Stimulated activated memory B cell treated with anti-CD40 and anti-IgM and Interleukin-4, amounts not matched to agents 10 μg/mL and 1 μg/mL and 100 μg/mL, for 72 hours (primary cell): ENCODE results near the gene TNRC6C.
"Not testable (repeated sequence)": the region's sequence is repeated elsewhere in the genome, so short reads cannot be mapped to it uniquely, and the experiment has no call there.

ENCODE experiments used
- ATAC-seq: fragments of 150-1000 bp; cut with Tn5 transposase; 2 replicates; pipeline ENCODE4 v1.10.0; 2021
- H3K27ac Mint-ChIP-seq: one replicate; pipeline ENCODE4 v1.8.0; 2022; ENCODE audit warnings: mild to moderate bottlenecking, mixed read lengths
- H3K27me3 Mint-ChIP-seq: one replicate; pipeline ENCODE4 v1.8.0; 2022; ENCODE audit warnings: mixed read lengths
- H3K36me3 Mint-ChIP-seq: one replicate; pipeline ENCODE4 v1.8.0; 2022; ENCODE audit warnings: mixed read lengths
- H3K4me1 Mint-ChIP-seq: one replicate; pipeline ENCODE4 v1.8.0; 2022; ENCODE audit warnings: mixed read lengths
- H3K4me3 Mint-ChIP-seq: one replicate; pipeline ENCODE4 v1.8.0; 2022; ENCODE audit warnings: mild to moderate bottlenecking, moderate library complexity, mixed read lengths
- H3K9me3 Mint-ChIP-seq: one replicate; pipeline ENCODE4 v1.8.0; 2022; ENCODE audit warnings: mixed read lengths

Gene TNRC6C

DNA sequence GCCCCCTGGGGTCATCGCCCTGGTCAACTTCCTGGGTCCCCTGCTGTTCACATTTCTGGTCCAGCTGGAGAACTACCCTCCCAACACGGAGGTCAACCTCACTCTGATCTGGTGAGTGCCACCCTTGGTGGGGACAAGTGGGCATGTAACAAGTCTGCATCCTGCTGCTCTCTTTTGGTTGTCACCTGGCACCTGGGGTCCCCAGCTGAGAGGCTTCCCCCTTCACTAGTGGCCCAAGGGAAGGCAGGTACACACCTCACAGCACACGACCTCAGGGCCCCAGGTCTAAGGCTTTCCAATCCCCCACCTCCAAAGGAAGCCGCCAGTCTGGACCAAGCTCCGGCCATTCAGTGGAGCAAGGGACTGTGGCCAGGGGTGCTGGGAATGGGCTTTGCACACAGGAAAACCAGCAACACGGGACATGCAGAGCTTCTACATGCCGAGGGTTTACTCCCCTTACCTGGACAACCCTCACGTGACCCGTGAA, 176.4 kb downstream of the TNRC6C start:
- Mint-ChIP-seq H3K4me1 (peaks cover 82% of the 10 kb centered on the region), H3K36me3 (peaks cover 81% of the 10 kb centered on the region), H3K4me3 (peak overlapping the region; percentile 39), H3K27ac (peak overlapping the region; percentile 82), H3K9me3 (no peaks in the 10 kb centered on the region), H3K27me3 (no peaks in the 10 kb centered on the region)
- no peak for ATAC-seq

- H3K27me3 Mint-ChIP-seq = no peaks in the 10 kb centered on the region
- H3K27ac Mint-ChIP-seq = peak overlapping the region; percentile 82
- H3K9me3 Mint-ChIP-seq = no peaks in the 10 kb centered on the region
- peaks cover 80% of the 10 kb centered on the region for H3K4me1 Mint-ChIP-seq
- H3K4me3 Mint-ChIP-seq = peak overlapping the region; percentile 13
- H3K36me3 Mint-ChIP-seq = peaks cover 81% of the 10 kb centered on the region
- no peak for ATAC-seq
These were observed 177.5 kb downstream of the TNRC6C start for GRCh38 chr17:78135858-78136500.

DNA sequence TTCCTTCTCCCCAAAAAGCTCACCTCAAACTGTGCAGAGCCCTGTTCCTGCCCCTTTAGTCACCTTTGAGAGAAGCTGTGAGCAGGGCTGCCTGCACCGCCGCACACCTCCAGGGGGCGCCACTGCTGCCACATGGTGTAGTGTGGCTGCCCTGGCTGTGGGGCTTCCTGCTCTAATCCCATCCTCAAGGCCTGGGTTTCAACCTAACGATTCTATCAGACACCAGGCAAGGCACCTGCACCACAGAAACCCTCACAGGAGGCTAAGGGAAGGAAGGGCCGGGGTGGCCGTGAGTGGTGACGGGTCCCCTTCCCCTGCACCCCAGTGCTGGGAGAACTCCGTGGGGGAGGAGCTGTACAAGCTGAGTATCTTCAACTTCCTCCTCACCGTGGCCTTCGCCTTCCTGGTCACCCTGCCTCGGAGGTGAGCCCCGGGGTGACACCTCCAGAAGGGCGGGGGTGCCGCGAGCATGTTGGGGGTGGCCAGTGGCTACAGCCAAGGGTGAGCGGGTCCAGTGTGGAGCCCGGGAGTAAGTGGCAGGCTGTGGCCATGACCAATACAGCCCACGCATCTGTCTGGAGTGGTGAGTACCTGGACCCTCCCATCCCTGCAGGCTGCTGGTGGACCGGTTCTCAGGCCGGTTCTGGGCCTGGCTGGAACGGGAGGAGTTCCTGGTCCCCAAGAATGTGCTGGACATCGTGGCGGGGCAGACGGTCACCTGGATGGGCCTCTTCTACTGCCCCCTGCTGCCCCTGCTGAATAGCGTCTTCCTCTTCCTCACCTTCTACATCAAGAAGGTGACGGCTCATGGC, 179.1 kb downstream of the TNRC6C start:
- H3K36me3 Mint-ChIP-seq = peaks cover 80% of the 10 kb centered on the region
- peak overlapping the region; percentile 84 for H3K4me3 Mint-ChIP-seq
- peak overlapping the region; percentile 99 for H3K27ac Mint-ChIP-seq
- no peaks in the 10 kb centered on the region for H3K9me3 Mint-ChIP-seq
- no peaks in the 10 kb centered on the region for H3K27me3 Mint-ChIP-seq
- H3K4me1 Mint-ChIP-seq = peaks cover 93% of the 10 kb centered on the region
- ATAC-seq = peak; percentile 44

- ATAC-seq = no peak
- peaks cover 93% of the 10 kb centered on the region for H3K4me1 Mint-ChIP-seq
- H3K27me3 Mint-ChIP-seq = no peaks in the 10 kb centered on the region
- H3K27ac Mint-ChIP-seq = peak overlapping the region; percentile 99
- H3K4me3 Mint-ChIP-seq = peak overlapping the region; percentile 84
- H3K9me3 Mint-ChIP-seq = no peaks in the 10 kb centered on the region
- H3K36me3 Mint-ChIP-seq = peaks cover 80% of the 10 kb centered on the region
These were observed 179.9 kb downstream of the TNRC6C start for GRCh38 chr17:78138204-78139060.

DNA sequence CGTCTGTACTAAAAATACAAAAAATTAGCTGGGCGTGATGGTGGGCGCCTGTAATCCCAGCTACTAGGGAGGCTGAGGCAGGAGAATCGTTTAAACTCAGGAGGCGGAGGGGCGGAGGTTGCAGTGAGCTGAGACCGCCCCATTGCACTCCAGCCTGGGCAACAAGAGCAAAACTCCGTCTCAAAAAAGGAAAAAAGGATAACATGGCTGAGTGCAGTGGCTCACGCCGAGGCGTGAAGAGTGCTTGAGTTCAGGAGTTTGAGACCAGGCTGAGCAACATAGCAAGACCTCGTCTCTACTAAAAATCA, 181.3 kb downstream of the TNRC6C start:
- not testable (repeated sequence) for H3K9me3 Mint-ChIP-seq, H3K27me3 Mint-ChIP-seq, ATAC-seq
- Mint-ChIP-seq H3K27ac (peak overlapping the region; percentile 99), H3K36me3 (peaks cover 66% of the 10 kb centered on the region), H3K4me3 (peak overlapping the region; percentile 16), H3K4me1 (peaks cover 93% of the 10 kb centered on the region)

DNA sequence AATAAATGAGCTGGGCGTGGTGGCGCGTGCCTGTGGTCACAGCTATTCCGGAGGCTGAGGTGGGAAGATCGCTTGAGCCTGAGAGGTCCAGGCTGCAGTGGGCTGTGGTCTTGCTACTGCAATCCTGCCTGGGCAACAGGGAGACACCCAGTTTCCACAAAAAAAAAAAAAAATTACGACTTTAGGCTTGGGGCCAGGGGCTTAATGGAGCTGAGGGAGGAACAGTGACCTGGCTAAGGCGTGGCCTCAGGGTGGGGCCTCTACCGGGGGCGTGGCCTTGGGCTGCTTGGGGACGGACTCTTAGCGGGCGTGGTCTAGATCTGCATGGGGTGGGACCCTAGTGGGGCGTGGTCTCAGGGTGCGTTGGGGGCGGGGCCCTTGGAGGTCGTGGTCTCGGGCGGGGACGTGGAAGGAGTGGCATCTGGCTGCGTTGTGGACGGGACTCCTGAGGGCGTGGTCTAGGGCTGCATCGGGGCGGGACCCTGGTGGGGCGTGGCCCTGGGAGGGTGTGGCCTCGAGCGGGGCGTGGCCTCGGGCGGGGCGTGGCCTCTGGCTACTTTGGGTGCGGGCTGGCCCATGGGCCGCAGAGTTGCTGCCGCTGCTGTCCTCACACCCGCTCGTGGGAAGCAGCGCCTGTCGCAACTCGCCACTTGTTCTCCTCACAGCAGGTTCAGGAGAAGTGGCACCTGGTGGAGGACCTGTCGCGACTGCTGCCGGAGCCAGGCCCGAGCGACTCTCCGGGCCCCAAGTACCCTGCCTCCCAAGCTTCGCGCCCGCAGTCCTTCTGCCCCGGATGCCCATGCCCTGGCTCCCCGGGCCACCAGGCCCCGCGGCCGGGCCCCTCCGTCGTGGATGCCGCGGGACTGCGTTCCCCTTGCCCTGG, 181.9 kb downstream of the TNRC6C start:
- Mint-ChIP-seq H3K4me1 (peaks cover 96% of the 10 kb centered on the region), H3K27me3 (no peaks in the 10 kb centered on the region), H3K9me3 (no peaks in the 10 kb centered on the region), H3K4me3 (peak overlapping the region; percentile 47), H3K27ac (peak overlapping the region; percentile 99), H3K36me3 (peaks cover 60% of the 10 kb centered on the region)
- ATAC-seq = peak; percentile 89

DNA sequence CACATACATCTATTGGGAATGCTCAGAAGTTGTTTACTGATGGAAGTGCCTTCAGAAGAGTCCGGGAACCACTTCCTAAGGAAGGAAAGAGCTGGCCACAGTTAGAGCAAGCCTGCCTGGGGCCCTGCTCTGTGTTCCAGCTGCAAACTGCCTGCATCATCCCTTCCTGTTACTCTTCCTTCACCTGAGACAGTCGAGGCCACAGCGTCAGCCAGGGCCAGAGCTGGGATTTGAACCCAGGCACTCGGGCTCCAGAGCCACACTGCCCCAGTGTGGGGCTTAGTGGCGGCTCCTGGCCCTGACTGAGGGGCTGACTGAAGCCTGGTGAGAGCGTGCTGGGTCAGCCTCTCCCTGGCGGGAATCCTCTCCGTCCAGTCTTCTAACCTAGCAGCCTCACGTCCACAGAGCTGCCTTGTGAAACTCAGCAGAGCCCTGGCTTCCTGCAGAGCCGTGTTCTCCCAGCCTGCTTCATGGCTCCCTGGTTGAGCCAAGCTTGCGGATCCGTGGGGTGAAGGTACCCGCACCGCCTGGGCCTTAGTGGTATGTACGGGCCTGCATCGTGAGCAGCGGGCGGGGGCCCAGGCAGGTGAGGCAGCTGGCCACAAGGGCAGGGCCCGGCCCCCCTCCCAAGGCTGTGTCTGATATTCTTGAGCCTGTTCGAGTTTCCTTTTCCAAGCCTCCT, 183.1 kb downstream of the TNRC6C start:
- Mint-ChIP-seq H3K27me3 (no peaks in the 10 kb centered on the region), H3K9me3 (no peaks in the 10 kb centered on the region), H3K27ac (peak overlapping the region; percentile 99), H3K36me3 (peaks cover 50% of the 10 kb centered on the region), H3K4me3 (peak overlapping the region; percentile 23), H3K4me1 (peaks cover 94% of the 10 kb centered on the region)
- no peak for ATAC-seq

GRCh38 chr17:78142119-78142861, 183.8 kb downstream of the TNRC6C start:
- H3K4me1 Mint-ChIP-seq = peaks cover 94% of the 10 kb centered on the region
- peaks cover 47% of the 10 kb centered on the region for H3K36me3 Mint-ChIP-seq
- no peak for ATAC-seq

DNA sequence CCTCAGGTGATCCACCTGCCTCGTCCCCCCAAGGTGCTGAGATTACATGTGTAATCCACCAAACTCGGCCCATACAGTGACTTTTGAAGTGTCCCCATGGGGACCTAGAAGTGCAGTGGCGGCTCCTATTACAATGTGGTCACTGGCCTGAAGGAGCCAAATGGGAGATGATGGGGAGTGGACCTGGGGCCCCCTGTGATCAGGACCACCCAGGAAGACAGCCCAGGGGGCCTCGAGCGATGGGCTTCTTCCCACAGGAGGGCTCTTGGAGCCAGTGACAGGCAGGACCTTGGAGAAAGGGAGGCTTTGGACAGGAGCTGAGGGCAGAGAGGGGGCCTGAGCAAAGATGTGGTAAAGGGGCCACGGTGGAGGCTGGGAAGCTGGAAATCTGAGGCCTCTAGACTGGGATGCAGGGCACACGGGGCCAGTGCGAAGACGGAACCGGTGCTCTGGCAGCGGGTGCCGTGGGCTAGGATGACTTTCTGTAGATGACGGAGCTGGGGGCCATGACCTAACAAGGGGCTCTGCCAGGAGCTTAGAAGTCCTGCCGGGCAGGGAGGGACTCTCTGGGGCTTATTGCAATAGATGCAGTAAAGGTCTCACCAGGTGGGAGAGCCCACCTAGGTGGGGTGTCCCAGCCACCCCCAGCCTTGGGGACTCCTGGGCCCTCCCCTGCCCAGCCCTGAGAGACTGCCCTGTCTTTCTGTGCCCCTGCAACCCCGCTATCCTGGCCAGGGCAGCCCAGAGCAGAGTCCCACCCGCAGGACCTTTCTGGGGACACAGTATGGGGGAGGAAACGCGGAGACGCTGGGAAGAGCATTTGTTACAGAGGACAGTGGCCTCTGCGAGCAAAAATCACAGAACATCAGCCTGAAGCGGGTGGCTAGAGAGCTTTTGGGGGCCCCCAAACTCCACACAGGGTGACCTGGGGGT, 185.0 kb downstream of the TNRC6C start:
- H3K36me3 Mint-ChIP-seq = peaks cover 41% of the 10 kb centered on the region
- peaks cover 2% of the 10 kb centered on the region for H3K9me3 Mint-ChIP-seq
- peak overlapping the region; percentile 99 for H3K27ac Mint-ChIP-seq
- H3K27me3 Mint-ChIP-seq = no peaks in the 10 kb centered on the region
- H3K4me1 Mint-ChIP-seq = peaks cover 94% of the 10 kb centered on the region
- no peak for ATAC-seq
- H3K4me3 Mint-ChIP-seq = no peak overlapping the region

More at GRCh38 chr17:78142119-78142861, 183.8 kb downstream of the TNRC6C start:
- Mint-ChIP-seq H3K27ac (peak overlapping the region; percentile 99), H3K9me3 (no peaks in the 10 kb centered on the region), H3K27me3 (no peaks in the 10 kb centered on the region), H3K4me3 (peak overlapping the region; percentile 36)

GRCh38 chr17:78144147-78144719, 185.7 kb downstream of the TNRC6C start:
- Mint-ChIP-seq H3K4me1 (peaks cover 91% of the 10 kb centered on the region), H3K36me3 (peaks cover 38% of the 10 kb centered on the region), H3K4me3 (peak overlapping the region; percentile 50), H3K27me3 (no peaks in the 10 kb centered on the region), H3K27ac (peak overlapping the region; percentile 99), H3K9me3 (peaks cover 5% of the 10 kb centered on the region)
- no peak for ATAC-seq

DNA sequence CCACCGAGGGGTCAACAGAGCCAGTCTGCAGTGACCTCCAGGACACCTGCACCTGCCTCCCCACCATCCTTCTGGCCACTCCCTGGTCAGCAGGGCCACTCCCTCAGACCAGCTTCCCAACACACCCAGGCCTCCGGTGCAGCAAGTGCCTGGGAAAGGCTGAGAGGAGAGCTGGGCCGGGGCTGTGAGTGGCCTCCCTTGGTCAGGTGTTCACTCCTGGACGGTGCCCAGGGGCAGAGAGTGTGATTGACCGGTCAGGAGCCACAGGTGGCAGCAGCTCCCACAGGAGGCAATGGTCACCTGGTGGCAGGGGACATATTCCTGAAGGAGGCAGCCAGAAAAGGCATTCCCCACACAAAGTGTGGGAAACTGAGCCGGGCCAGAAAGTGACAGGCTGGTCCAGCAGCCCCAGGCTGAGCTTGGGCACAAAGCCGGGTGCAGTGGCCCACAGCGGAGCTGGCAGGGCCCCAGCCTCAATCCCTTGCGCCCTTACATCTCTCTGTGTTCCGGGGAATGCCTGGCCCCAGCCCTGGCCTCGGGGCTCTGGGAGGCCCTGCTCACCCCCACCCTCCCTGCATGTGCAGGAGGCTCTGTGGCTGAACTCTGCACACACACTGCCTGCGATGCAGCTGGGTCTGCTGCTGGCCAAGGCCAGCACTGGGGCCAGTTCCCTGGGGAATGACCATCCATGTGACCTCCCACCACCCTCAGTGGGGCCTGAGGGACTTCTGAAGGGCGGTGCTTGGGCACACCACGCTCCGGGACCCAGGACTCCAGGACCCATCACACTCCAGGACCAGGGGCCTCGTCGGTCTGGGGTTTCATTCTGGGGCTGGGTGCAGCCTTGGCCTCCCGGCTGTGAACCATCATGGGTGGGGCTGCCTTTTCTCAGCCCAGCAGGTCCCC, 186.5 kb downstream of the TNRC6C start:
- H3K4me1 Mint-ChIP-seq = peaks cover 84% of the 10 kb centered on the region
- H3K27ac Mint-ChIP-seq = peak overlapping the region; percentile 99
- H3K4me3 Mint-ChIP-seq = peak overlapping the region; percentile 50

More for the DNA sequence above, 186.5 kb downstream of the TNRC6C start:
- Mint-ChIP-seq H3K36me3 (peaks cover 30% of the 10 kb centered on the region), H3K9me3 (peaks cover 5% of the 10 kb centered on the region), H3K27me3 (no peaks in the 10 kb centered on the region)
- ATAC-seq = no peak
